A673 (cell line): ENCODE results near the gene ZNF565. TPM values are rescaled to one million over a fixed set of nuclear protein-coding genes. Genes with fewer than 3 reads are reported as not detected.
"Not testable (repeated sequence)": the region's sequence is repeated elsewhere in the genome, so short reads cannot be mapped to it uniquely, and the experiment has no call there.

Experiments
- BruUV-seq: library from RNA; stranded (reverse); fragments of 400-500 nt; replicated peaks from 2 replicates; lab custom pipeline; 2021; lab: Mats Ljungman, UMichigan
- CTCF ChIA-PET: fragments of 300-600 bp; sonication (Branson Sonifier 250); formaldehyde crosslinking; loops from one replicate; lab custom pipeline; 2022; ENCODE audit warnings: antibody characterized with exemption; lab: Charles Lee
- POLR2A ChIA-PET: fragments of 300-600 bp; sonication (Branson Sonifier 250); formaldehyde crosslinking; loops from one replicate; lab custom pipeline; 2022; ENCODE audit warnings: antibody characterized with exemption; ENCODE audit not compliant: low non-redundant PET; lab: Charles Lee
- DNase-seq: peaks from one replicate; pipeline ENCODE4 v3.0.0-alpha.2; 2015; ENCODE audit warnings: low spot score
- H3K27ac ChIP-seq: fragments of 200-600 bp; sonication (generic); 2 replicates; pipeline ENCODE4 v1.5.1; 2016; ENCODE audit warnings: mixed run types, low read depth, mild to moderate bottlenecking, mixed read lengths, antibody characterized with exemption, low read length; ENCODE audit not compliant: poor library complexity, severe bottlenecking
- H3K27me3 ChIP-seq: fragments of 200-600 bp; sonication (generic); replicated peaks from 2 replicates; pipeline ENCODE4 v1.6.1; 2017; ENCODE audit warnings: mixed run types, low read depth, mild to moderate bottlenecking, mixed read lengths, antibody characterized with exemption, low read length; ENCODE audit not compliant: insufficient read depth, poor library complexity
- H3K36me3 ChIP-seq: fragments of 200-600 bp; sonication (generic); 2 replicates; pipeline ENCODE4 v1.6.1; 2016; ENCODE audit warnings: mixed run types, mild to moderate bottlenecking, mixed read lengths, antibody characterized with exemption, low read length; ENCODE audit not compliant: insufficient read depth, poor library complexity, severe bottlenecking
- H3K4me1 ChIP-seq: fragments of 200-600 bp; sonication (generic); 2 replicates; pipeline ENCODE4 v1.6.1; 2017; ENCODE audit warnings: mixed run types, mild to moderate bottlenecking, mixed read lengths, antibody characterized with exemption, low read length; ENCODE audit not compliant: insufficient read depth, poor library complexity, severe bottlenecking
- H3K4me3 ChIP-seq: fragments of 200-600 bp; sonication (generic); 2 replicates; pipeline ENCODE4 v1.5.1; 2016; ENCODE audit warnings: low read depth, mixed run types, mild to moderate bottlenecking, mixed read lengths, low read length; ENCODE audit not compliant: poor library complexity, severe bottlenecking
- H3K9me3 ChIP-seq: fragments of 200-600 bp; sonication (generic); 2 replicates; pipeline ENCODE4 v1.6.1; 2016; ENCODE audit warnings: mixed run types, low read depth, mild to moderate bottlenecking, mixed read lengths, antibody characterized with exemption, low read length; ENCODE audit not compliant: poor library complexity, severe bottlenecking
- CTCF ChIP-seq: fragments of 300-800, 200-600 bp; sonication (generic); conservative IDR thresholded peaks from 2 replicates; pipeline ENCODE4 v1.5.1; 2017; ENCODE audit warnings: low read depth, mild to moderate bottlenecking, antibody characterized with exemption, low read length, moderate library complexity, mixed read lengths
- EZH2 ChIP-seq: fragments of 200-600 bp; sonication (generic); IDR thresholded peaks from 2 replicates; pipeline ENCODE4 v1.6.1; 2017; ENCODE audit warnings: borderline replicate concordance, low read depth, mild to moderate bottlenecking, mixed read lengths, antibody characterized with exemption, low read length; ENCODE audit not compliant: poor library complexity, severe bottlenecking
- intact Hi-C: fragments of 100-400 bp; cut with micrococcal nuclease; formaldehyde crosslinking; loops from one replicate; pipeline ENCODE4 v1.10.0; 2022; ENCODE audit not compliant: unreplicated experiment
- total RNA-seq: library from RNA; stranded (reverse); gene quantifications from 2 replicates; pipeline ENCODE4 v1.2.3, GENCODE V29; 2021

ZNF565 gene
- total RNA-seq, 1 experiment from 2014 or later, result 7.2 TPM

- POLR2A ChIA-PET, result interaction anchor here (0.5 kb wide), 1 partner anchor 307 kb away, joined by 3 read pairs; no protein-coding TSS in a partner anchor
- no peaks in the 10 kb centered on the region for H3K9me3 ChIP-seq
- no peaks in the 10 kb centered on the region for H3K27me3 ChIP-seq
- no peak for DNase-seq
- CTCF ChIA-PET, result no interaction called here
- no peak overlapping the region for H3K4me3 ChIP-seq
- no peaks in the 10 kb centered on the region for H3K4me1 ChIP-seq
- intact Hi-C loops, result no loop called here
- no peak for TF ChIP-seq EZH2
- TF ChIP-seq CTCF, result no peak
- H3K36me3 ChIP-seq, result peaks cover 7% of the 10 kb centered on the region
- no peak overlapping the region for H3K27ac ChIP-seq
- BruUV-seq, result no TSS peak
Observed at GRCh38 chr19:36183245-36183628, 31.2 kb downstream of the ZNF565 start.

- no peak for DNase-seq
Observed at GRCh38 chr19:36182612-36183244, 31.7 kb downstream of the ZNF565 start.

GRCh38 chr19:36179077-36179476, 35.4 kb downstream of the ZNF565 start:
- H3K27me3 ChIP-seq, H3K36me3 ChIP-seq, POLR2A ChIA-PET, H3K4me3 ChIP-seq, BruUV-seq, H3K4me1 ChIP-seq, H3K27ac ChIP-seq, CTCF ChIA-PET, DNase-seq, H3K9me3 ChIP-seq: not testable (repeated sequence)
- intact Hi-C loops, result loop anchor here (10.0 kb wide), 1 partner anchor 114 kb away; no protein-coding TSS in a partner anchor

More at GRCh38 chr19:36182612-36183244, 31.7 kb downstream of the ZNF565 start:
- intact Hi-C loops, result no loop called here
- no peaks in the 10 kb centered on the region for H3K27me3 ChIP-seq
- TF ChIP-seq EZH2, result no peak
- TF ChIP-seq CTCF, result no peak
- no peak overlapping the region for H3K4me3 ChIP-seq
- ChIA-PET CTCF (no interaction called here), POLR2A (interaction anchor here (0.5 kb wide), 1 partner anchor 307 kb away, joined by 3 read pairs; no protein-coding TSS in a partner anchor)
- peaks cover 7% of the 10 kb centered on the region for H3K36me3 ChIP-seq
- no peak overlapping the region for H3K27ac ChIP-seq
- no peaks in the 10 kb centered on the region for H3K4me1 ChIP-seq
- BruUV-seq, result no TSS peak
- no peaks in the 10 kb centered on the region for H3K9me3 ChIP-seq

- DNase-seq, H3K4me3 ChIP-seq, H3K9me3 ChIP-seq, H3K36me3 ChIP-seq, H3K27ac ChIP-seq, POLR2A ChIA-PET, BruUV-seq, CTCF ChIA-PET, H3K27me3 ChIP-seq: not testable (repeated sequence)
- peaks cover 11% of the 10 kb centered on the region for H3K4me1 ChIP-seq
- intact Hi-C loops, result loop anchor here (10.0 kb wide), 1 partner anchor 109 kb away; no protein-coding TSS in a partner anchor
Observed at GRCh38 chr19:36173846-36174245, 40.6 kb downstream of the ZNF565 start.
